Naive thymus-derived CD8-positive, alpha-beta T cell (primary cell): Measurements from ENCODE around the gene PMS1. TPM values are rescaled to one million over a fixed set of nuclear protein-coding genes. Genes with fewer than 3 reads are reported as not detected.

Source experiments
- polyA plus RNA-seq, 3 donors: library from polyadenylated mRNA; unstranded; fragments of 300-500 nt; fragmentation: Illumina TruSeq; gene quantifications; one replicate each; pipeline ENCODE4 v1.2.3, GENCODE V29; 2021
- total RNA-seq, 8 experiments: library from RNA in 2 of 8; stranded (reverse) in 2 of 8; gene quantifications; one replicate each; pipeline ENCODE4 v1.2.3 and lab custom pipeline; 2021 to 2026

The PMS1 gene
- total and polyA plus RNA-seq, 5 experiments from 2014 or later: 14.9 to 30.3 (median 15.8) TPM

Other genes with a start within 250 kb of the PMS1 start
- gene SLC40A1, start 203.7 kb upstream of the PMS1 start, total RNA-seq: 10 to 100 TPM; 18.2 to 18.4 TPM
- gene SLC40A1, start 203.7 kb upstream of the PMS1 start, polyA plus RNA-seq: 10 to 100 TPM; 33.8 to 40.3 (median 37.4) TPM
- gene ASNSD1, start 123.0 kb upstream of the PMS1 start, total RNA-seq: 10 to 100 TPM; 49.8 to 55.7 TPM
- gene ASNSD1, start 123.0 kb upstream of the PMS1 start, polyA plus RNA-seq: 10 to 100 TPM; 44.0 to 73.7 (median 49.4) TPM
- gene ANKAR, start 109.8 kb upstream of the PMS1 start, total RNA-seq: 10 to 100 TPM; 13.0 to 17.4 TPM
- gene ANKAR, start 109.8 kb upstream of the PMS1 start, polyA plus RNA-seq: 1 to 10 TPM; 3.6 to 6.4 (median 5.0) TPM
- gene OSGEPL1, start 21.7 kb upstream of the PMS1 start, total RNA-seq: 10 to 100 TPM; 20.0 to 20.4 TPM
- 10 to 100 TPM; 17.0 to 22.5 (median 18.3) TPM for gene OSGEPL1, start 21.7 kb upstream of the PMS1 start, polyA plus RNA-seq
- gene ORMDL1, start 111 bp upstream of the PMS1 start, total RNA-seq: 100 to 1,000 TPM; 191 to 206 TPM
- 10 to 100 TPM; 71.3 to 80.4 (median 78.5) TPM for gene ORMDL1, start 111 bp upstream of the PMS1 start, polyA plus RNA-seq